Transverse colon (tissue), 4 donors: Measurements from ENCODE around the gene GRIA3. TPM values are rescaled to one million over a fixed set of nuclear protein-coding genes. Genes with fewer than 3 reads are reported as not detected.

Experiments
- DNase-seq: peaks from one replicate; pipeline ENCODE4 v3.0.0-alpha.2; 2019
- H3K27ac ChIP-seq, 4 donors: fragments of 200-600 bp; sonication (generic); 2 replicates each; pipeline ENCODE4 v1.5.1; 2016 to 2018; ENCODE audit warnings: inconsistent platforms in 4 of 4
- H3K27me3 ChIP-seq: fragments of 200-600 bp; sonication (generic); 2 replicates; pipeline ENCODE4 v1.5.1; 2017; ENCODE audit warnings: inconsistent platforms
- H3K36me3 ChIP-seq, 4 donors: fragments of 200-600 bp; sonication (generic); 2 replicates each; pipeline ENCODE4 v1.5.1; 2017 to 2019; ENCODE audit warnings: inconsistent platforms in 4 of 4
- H3K4me1 ChIP-seq, 4 donors: fragments of 200-600 bp; sonication (generic); 2 replicates each; pipeline ENCODE4 v1.5.1; 2017 to 2020; ENCODE audit warnings: inconsistent platforms in 4 of 4
- H3K4me3 ChIP-seq, 4 donors: fragments of 200-600 bp; sonication (generic); 1 replicate in 1 of 4; 2 replicates in 3 of 4; pipeline versions ENCODE4 v1.5.1 to v1.6.1; 2017 to 2019; ENCODE audit warnings: inconsistent platforms in 4 of 4
- H3K9me3 ChIP-seq, 2 donors: fragments of 200-600 bp; sonication (generic); 2 replicates each; pipeline ENCODE4 v1.5.1; 2017 to 2019; ENCODE audit warnings: inconsistent platforms in 2 of 2
- EP300 ChIP-seq: sonication (generic); formaldehyde crosslinking; IDR thresholded peaks from one replicate; pipeline ENCODE4 v1.6.1; 2017; ENCODE audit warnings: antibody characterized with exemption, low read depth
- POLR2A ChIP-seq: fragments of 450-650 bp; IDR thresholded peaks from one replicate; pipeline ENCODE4 v1.6.1; 2016; ENCODE audit warnings: antibody characterized with exemption, mild to moderate bottlenecking, moderate library complexity
- POLR2AphosphoS5 ChIP-seq, 3 donors: sonication (generic); formaldehyde crosslinking; IDR thresholded peaks; one replicate each; pipeline ENCODE4 v1.6.1; 2016; ENCODE audit warnings: antibody characterized with exemption in 3 of 3
- WGBS, 2 donors: methylation state at CpG; one replicate each; pipeline ENCODE4 v1.1.5; 2018; ENCODE audit warnings: low coverage in 1 of 2; 5-methylcytosine and 5-hydroxymethylcytosine counted together
- in situ Hi-C, 4 donors: fragments of 200-750 bp; cut with MboI; loops; one replicate each; pipeline versions ENCODE4 v1.15.0 to v1.15.1; 2017; ENCODE audit warnings: low sequenced_read_pairs in 3 of 4, low pct_ligation_motif_present in 1 of 4, low pct_unique_long_range_greater_than_20kb in 1 of 4
- intact Hi-C: fragments of 100-400 bp; cut with DNase I; formaldehyde crosslinking; loops from one replicate; pipeline ENCODE4 v1.15.1; 2023; ENCODE audit warnings: low total_unique reads
- total RNA-seq, 4 donors: library from RNA; depleted of rRNA; stranded (reverse); fragments of >200 nt; gene quantifications; one replicate each; pipeline ENCODE4 v1.1.0, GENCODE V29; 2016
- TF ChIP-seq, protein P1 (sequence below), 5 experiments: fragments of 200-600 bp in 3 of 5; fragments of 450-650 bp in 2 of 5; sonication (generic) in 3 of 5; IDR thresholded peaks; 1 replicate in 2 of 5; 2 replicates in 3 of 5; pipeline ENCODE4 v1.5.1; 2016 to 2017; ENCODE audit warnings: antibody characterized with exemption in 5 of 5, inconsistent platforms in 3 of 5, mild to moderate bottlenecking in 2 of 5, moderate library complexity in 1 of 5

The GRIA3 gene
- total RNA-seq, 4 donors from 2014 or later, result 0.40 to 1.1 (median 0.68) TPM; not detected in 1

DNA sequence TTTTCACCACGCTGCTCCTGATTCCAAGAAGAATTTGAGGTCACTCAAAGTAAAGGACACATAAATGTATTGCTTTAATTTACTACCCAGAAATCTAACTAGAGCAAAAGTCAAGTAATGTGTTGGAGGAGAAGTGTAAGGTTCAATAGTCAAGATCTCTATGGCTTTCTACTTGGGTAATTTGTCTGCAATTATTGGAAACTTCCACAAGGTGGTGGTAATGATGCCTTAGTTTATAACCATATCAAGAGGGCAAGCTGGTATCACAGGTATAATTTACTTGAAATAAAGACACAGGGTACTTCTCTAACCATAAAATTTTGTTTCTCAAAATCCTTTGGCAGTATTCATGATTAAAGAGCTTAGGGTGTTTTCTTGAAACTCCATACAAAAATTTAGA is 10.2 kb upstream of the GRIA3 start:
- no peaks in the 10 kb centered on the region for H3K36me3 ChIP-seq
- DNase-seq, result no peak
- no peaks in the 10 kb centered on the region for H3K27me3 ChIP-seq
- H3K4me1 ChIP-seq, result no peaks in the 10 kb centered on the region
- H3K9me3 ChIP-seq, result no peaks in the 10 kb centered on the region
- no peak overlapping the region for H3K4me3 ChIP-seq
- in situ Hi-C loops, result no loop called here
- WGBS, 2 donors, result 15% methylated on average over 1 of the region's 1 CpG; no CpG with 5 or more reads in 1 of the 2 donors
- no peak overlapping the region for H3K27ac ChIP-seq
- TF ChIP-seq, protein P1, sequence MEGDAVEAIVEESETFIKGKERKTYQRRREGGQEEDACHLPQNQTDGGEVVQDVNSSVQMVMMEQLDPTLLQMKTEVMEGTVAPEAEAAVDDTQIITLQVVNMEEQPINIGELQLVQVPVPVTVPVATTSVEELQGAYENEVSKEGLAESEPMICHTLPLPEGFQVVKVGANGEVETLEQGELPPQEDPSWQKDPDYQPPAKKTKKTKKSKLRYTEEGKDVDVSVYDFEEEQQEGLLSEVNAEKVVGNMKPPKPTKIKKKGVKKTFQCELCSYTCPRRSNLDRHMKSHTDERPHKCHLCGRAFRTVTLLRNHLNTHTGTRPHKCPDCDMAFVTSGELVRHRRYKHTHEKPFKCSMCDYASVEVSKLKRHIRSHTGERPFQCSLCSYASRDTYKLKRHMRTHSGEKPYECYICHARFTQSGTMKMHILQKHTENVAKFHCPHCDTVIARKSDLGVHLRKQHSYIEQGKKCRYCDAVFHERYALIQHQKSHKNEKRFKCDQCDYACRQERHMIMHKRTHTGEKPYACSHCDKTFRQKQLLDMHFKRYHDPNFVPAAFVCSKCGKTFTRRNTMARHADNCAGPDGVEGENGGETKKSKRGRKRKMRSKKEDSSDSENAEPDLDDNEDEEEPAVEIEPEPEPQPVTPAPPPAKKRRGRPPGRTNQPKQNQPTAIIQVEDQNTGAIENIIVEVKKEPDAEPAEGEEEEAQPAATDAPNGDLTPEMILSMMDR (IDR thresholded peaks at IDR 0.05), result no peak
- TF ChIP-seq EP300, result no peak
- TF ChIP-seq POLR2A, result no peak
- TF ChIP-seq POLR2AphosphoS5 (IDR thresholded peaks at IDR 0.05), result no peak
- intact Hi-C loops, result no loop called here

GRCh38 chrX:123175366-123176122 is 8.5 kb upstream of the GRIA3 start:
- intact Hi-C loops (no loop called here), in situ Hi-C loops (no loop called here)

DNA sequence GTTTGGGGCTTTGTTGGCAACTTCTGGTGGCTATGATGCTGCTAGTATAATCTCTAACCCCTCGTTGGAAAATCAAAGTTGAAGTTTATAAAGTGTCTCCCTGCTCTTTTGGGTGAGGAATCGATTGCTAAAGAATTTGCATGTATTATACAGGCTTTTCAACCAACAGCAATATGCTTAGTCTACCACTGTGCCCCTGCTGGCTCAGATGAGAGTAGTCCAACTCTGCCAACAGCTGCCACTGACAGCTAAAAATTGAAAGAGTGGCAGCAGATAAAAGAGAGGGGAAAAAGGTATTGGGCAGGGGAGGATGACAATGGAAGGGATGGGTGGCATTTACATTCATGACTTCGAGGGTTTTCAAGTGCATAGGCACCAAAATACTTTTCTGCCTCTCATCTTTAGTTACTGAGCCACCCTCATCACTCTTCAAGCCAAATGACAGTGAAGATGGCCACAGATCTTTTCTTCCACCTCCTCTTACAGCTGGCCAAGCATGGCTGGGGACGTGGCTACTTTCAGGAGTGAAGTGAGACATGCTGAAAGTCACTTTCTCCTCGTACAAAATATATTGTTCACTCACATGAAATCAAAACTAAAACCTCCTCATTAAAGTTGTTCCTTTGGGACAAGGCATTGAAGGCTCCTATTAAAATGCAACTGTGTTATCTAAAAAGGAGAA is 2.7 kb upstream of the GRIA3 start:
- DNase-seq, result no peak
- Histone ChIP-seq H3K4me3 (no peak overlapping the region), H3K27ac (no peak overlapping the region), H3K27me3 (peaks cover 5% of the 10 kb centered on the region), H3K9me3 (no peaks in the 10 kb centered on the region), H3K4me1 (no peaks in the 10 kb centered on the region), H3K36me3 (no peaks in the 10 kb centered on the region)
- in situ Hi-C loops, result no loop called here
- TF ChIP-seq POLR2AphosphoS5 (IDR thresholded peaks at IDR 0.05) (no peak), POLR2A (no peak), EP300 (no peak)
- TF ChIP-seq, protein P1 (IDR thresholded peaks at IDR 0.05), result no peak
- WGBS, 2 donors, result 41 to 80% methylated on average over 1 to 5 of the region's 5 CpGs
- intact Hi-C loops, result no loop called here

More at GRCh38 chrX:123175366-123176122, 8.5 kb upstream of the GRIA3 start:
- Histone ChIP-seq H3K27me3 (no peaks in the 10 kb centered on the region), H3K36me3 (no peaks in the 10 kb centered on the region), H3K9me3 (no peaks in the 10 kb centered on the region), H3K4me3 (no peak overlapping the region), H3K27ac (no peak overlapping the region), H3K4me1 (no peaks in the 10 kb centered on the region)
- no peak for DNase-seq
- TF ChIP-seq POLR2A (no peak), POLR2AphosphoS5 (IDR thresholded peaks at IDR 0.05) (no peak), EP300 (no peak)
- TF ChIP-seq, protein P1 (IDR thresholded peaks at IDR 0.05), result no peak

- Histone ChIP-seq H3K9me3 (no peaks in the 10 kb centered on the region), H3K27me3 (peaks cover 5% of the 10 kb centered on the region), H3K27ac (no peak overlapping the region), H3K4me3 (peak overlapping the region in 3 of 4 donors; percentile 16 to 39 (median 18)), H3K4me1 (no peaks in the 10 kb centered on the region), H3K36me3 (no peaks in the 10 kb centered on the region)
- TF ChIP-seq, protein P1 (IDR thresholded peaks at IDR 0.05), result no peak
- TF ChIP-seq EP300 (no peak), POLR2AphosphoS5 (IDR thresholded peaks at IDR 0.05) (no peak), POLR2A (no peak)
- intact Hi-C loops, result no loop called here
- in situ Hi-C loops, result no loop called here
- WGBS, 2 donors, result 50% methylated on average over 27 of the region's 27 CpGs; no CpG with 5 or more reads in 1 of the 2 donors
- no peak for DNase-seq
Observed at GRCh38 chrX:123184866-123185276, 793 bp downstream of the GRIA3 start.
